ENCODE results near the gene ARID3B. TPM values are rescaled to one million over a fixed set of nuclear protein-coding genes. Genes with fewer than 3 reads are reported as not detected.
"Not testable (repeated sequence)": the region's sequence is repeated elsewhere in the genome, so short reads cannot be mapped to it uniquely, and the experiment has no call there.

ARID3B gene
- total RNA-seq, 2 experiments from 2014 or later = 3.2 to 7.5 TPM

GRCh38 chr15:74505837-74506514 lies 35.0 kb upstream of the ARID3B start:
- ChIA-PET POLR2A (no interaction called here), CTCF (ENCODE audit: unreplicated experiment) (no interaction called here)
- intact Hi-C loops (cut with micrococcal nuclease; ENCODE audit: unreplicated experiment) = no loop called here
- Histone ChIP-seq H3K4me1 (ENCODE audit: insufficient read depth, low read length, poor library complexity, severe bottlenecking) (no peaks in the 10 kb centered on the region), H3K9me3 (ENCODE audit: low read length) (no peaks in the 10 kb centered on the region), H3K4me2 (ENCODE audit: low read length) (no peak overlapping the region), H3K4me3 (ENCODE audit: low read depth, low read length, poor library complexity, severe bottlenecking) (no peak overlapping the region), H2AFZ (ENCODE audit: low read length) (no peak overlapping the region), H4K20me1 (ENCODE audit: insufficient read depth, low read length) (no peaks in the 10 kb centered on the region), H3K79me2 (ENCODE audit: insufficient read depth, low read depth, low read length) (no peaks in the 10 kb centered on the region), H3K36me3 (ENCODE audit: insufficient read depth, low read length) (no peaks in the 10 kb centered on the region), H3K9me2 (ENCODE audit: insufficient read depth, low read length) (no peaks in the 10 kb centered on the region), H3K27ac (ENCODE audit: low read depth, low read length, poor library complexity, severe bottlenecking) (no peak overlapping the region)
- BruUV-seq (replicated peaks) = no TSS peak
- no peak for TF ChIP-seq EZH2phosphoT487 (IDR thresholded peaks at IDR 0.05; ENCODE audit: borderline replicate concordance, low read depth, low read length)
- no peak for TF ChIP-seq CTCF (conservative IDR thresholded peaks at IDR 0.05; ENCODE audit: low read length)
- DNase-seq (ENCODE audit: low spot score) = no peak

GRCh38 chr15:74506515-74506840 lies 34.5 kb upstream of the ARID3B start:
- BruUV-seq (replicated peaks) = no TSS peak
- Histone ChIP-seq H3K9me2 (ENCODE audit: insufficient read depth, low read length) (no peaks in the 10 kb centered on the region), H3K79me2 (ENCODE audit: insufficient read depth, low read depth, low read length) (no peaks in the 10 kb centered on the region), H4K20me1 (ENCODE audit: insufficient read depth, low read length) (no peaks in the 10 kb centered on the region), H3K4me1 (ENCODE audit: insufficient read depth, low read length, poor library complexity, severe bottlenecking) (peaks cover 2% of the 10 kb centered on the region), H3K4me2 (ENCODE audit: low read length) (no peak overlapping the region), H3K4me3 (ENCODE audit: low read depth, low read length, poor library complexity, severe bottlenecking) (no peak overlapping the region), H3K36me3 (ENCODE audit: insufficient read depth, low read length) (no peaks in the 10 kb centered on the region), H3K27ac (ENCODE audit: low read depth, low read length, poor library complexity, severe bottlenecking) (no peak overlapping the region), H3K9me3 (ENCODE audit: low read length) (no peaks in the 10 kb centered on the region), H2AFZ (ENCODE audit: low read length) (no peak overlapping the region)
- intact Hi-C loops (cut with micrococcal nuclease; ENCODE audit: unreplicated experiment) = no loop called here
- ChIA-PET CTCF (ENCODE audit: unreplicated experiment) (no interaction called here), POLR2A (no interaction called here)
- no peak for DNase-seq (ENCODE audit: low spot score)
- TF ChIP-seq EZH2phosphoT487 (IDR thresholded peaks at IDR 0.05; ENCODE audit: borderline replicate concordance, low read depth, low read length) = no peak
- no peak for TF ChIP-seq CTCF (conservative IDR thresholded peaks at IDR 0.05; ENCODE audit: low read length)

- TF ChIP-seq CTCF (conservative IDR thresholded peaks at IDR 0.05; ENCODE audit: low read length) (no peak), EZH2phosphoT487 (IDR thresholded peaks at IDR 0.05; ENCODE audit: borderline replicate concordance, low read depth, low read length) (no peak)
- ChIA-PET POLR2A (no interaction called here), CTCF (ENCODE audit: unreplicated experiment) (no interaction called here)
Observed at GRCh38 chr15:74511583-74511982, 29.4 kb upstream of the ARID3B start.

GRCh38 chr15:74514059-74514458 lies 27.0 kb upstream of the ARID3B start:
- POLR2A ChIA-PET; CTCF ChIA-PET (ENCODE audit: unreplicated experiment); BruUV-seq (replicated peaks): not testable (repeated sequence)

More at GRCh38 chr15:74511583-74511982, 29.4 kb upstream of the ARID3B start:
- Histone ChIP-seq H2AFZ (ENCODE audit: low read length) (no peak overlapping the region), H3K4me2 (ENCODE audit: low read length) (peak overlapping the region; percentile 21), H4K20me1 (ENCODE audit: insufficient read depth, low read length) (no peaks in the 10 kb centered on the region), H3K4me3 (ENCODE audit: low read depth, low read length, poor library complexity, severe bottlenecking) (no peak overlapping the region), H3K9me2 (ENCODE audit: insufficient read depth, low read length) (no peaks in the 10 kb centered on the region), H3K79me2 (ENCODE audit: insufficient read depth, low read depth, low read length) (no peaks in the 10 kb centered on the region), H3K27ac (ENCODE audit: low read depth, low read length, poor library complexity, severe bottlenecking) (no peak overlapping the region), H3K9me3 (ENCODE audit: low read length) (no peaks in the 10 kb centered on the region), H3K36me3 (ENCODE audit: insufficient read depth, low read length) (no peaks in the 10 kb centered on the region), H3K4me1 (ENCODE audit: insufficient read depth, low read length, poor library complexity, severe bottlenecking) (peaks cover 11% of the 10 kb centered on the region)
- DNase-seq (ENCODE audit: low spot score) = no peak
- no TSS peak for BruUV-seq (replicated peaks)
- intact Hi-C loops (cut with micrococcal nuclease; ENCODE audit: unreplicated experiment) = no loop called here

More at GRCh38 chr15:74514059-74514458, 27.0 kb upstream of the ARID3B start:
- H3K4me2 ChIP-seq (ENCODE audit: low read length); H3K27ac ChIP-seq (ENCODE audit: low read depth, low read length, poor library complexity, severe bottlenecking); H3K36me3 ChIP-seq (ENCODE audit: insufficient read depth, low read length); H2AFZ ChIP-seq (ENCODE audit: low read length); H3K4me3 ChIP-seq (ENCODE audit: low read depth, low read length, poor library complexity, severe bottlenecking); H3K9me2 ChIP-seq (ENCODE audit: insufficient read depth, low read length); H3K79me2 ChIP-seq (ENCODE audit: insufficient read depth, low read depth, low read length); H4K20me1 ChIP-seq (ENCODE audit: insufficient read depth, low read length); DNase-seq (ENCODE audit: low spot score); intact Hi-C loops (cut with micrococcal nuclease; ENCODE audit: unreplicated experiment); H3K9me3 ChIP-seq (ENCODE audit: low read length): not testable (repeated sequence)
- H3K4me1 ChIP-seq (ENCODE audit: insufficient read depth, low read length, poor library complexity, severe bottlenecking) = peaks cover 11% of the 10 kb centered on the region
